Measurements from ENCODE around the gene B4GALNT1. TPM values are rescaled to one million over a fixed set of nuclear protein-coding genes. Genes with fewer than 3 reads are reported as not detected.
"Not testable (repeated sequence)": the region's sequence is repeated elsewhere in the genome, so short reads cannot be mapped to it uniquely, and the experiment has no call there.

The B4GALNT1 gene
- polyA plus RNA-seq (2013, experiment 1 of 2): 1.8 TPM
- polyA plus RNA-seq (2013, experiment 2 of 2): 1.5 TPM

GRCh38 chr12:57632958-57633840 is at the start of gene B4GALNT1:
B4GALNT1 (minus strand) TSS chr12:57633201; CDS start chr12:57632132, 1,069 bp downstream.
- Histone ChIP-seq H3K9me3 (ENCODE audit: insufficient read depth, low read depth, low read length) (no peaks in the 10 kb centered on the region), H3K36me3 (ENCODE audit: insufficient read depth, low read length) (no peaks in the 10 kb centered on the region), H3K4me1 (ENCODE audit: insufficient read depth, low read length) (peaks cover 9% of the 10 kb centered on the region), H3K27me3 (ENCODE audit: insufficient read depth, low read length) (peaks cover 73% of the 10 kb centered on the region), H3K9ac (ENCODE audit: low read depth, low read length) (0 out of 2 replicates have a peak within 1 kb of the TSS, but pooled peaks have one; percentile 55), H3K27ac (ENCODE audit: low read depth, low read length) (no peak within 1 kb of the TSS), H3K4me3 (ENCODE audit: low read length) (peak within 1 kb of the TSS; percentile 59)
- 5% methylated on average over 56 of the region's 58 CpGs for WGBS

GRCh38 chr12:57679697-57680096 is 46.7 kb upstream of the B4GALNT1 start:
- H3K36me3 ChIP-seq (ENCODE audit: insufficient read depth, low read length): no peaks in the 10 kb centered on the region
- H3K27ac ChIP-seq (ENCODE audit: low read depth, low read length): no peak overlapping the region
- no peak overlapping the region for H3K4me3 ChIP-seq (ENCODE audit: low read length)
- H3K9me3 ChIP-seq (ENCODE audit: insufficient read depth, low read depth, low read length): no peaks in the 10 kb centered on the region
- H3K9ac ChIP-seq (ENCODE audit: low read depth, low read length): no peak overlapping the region
- peaks cover 7% of the 10 kb centered on the region; the same call in 1 of the 2 replicates for H3K27me3 ChIP-seq (ENCODE audit: insufficient read depth, low read length)
- H3K4me1 ChIP-seq (ENCODE audit: insufficient read depth, low read length): no peaks in the 10 kb centered on the region

- H3K9me3 ChIP-seq (ENCODE audit: insufficient read depth, low read depth, low read length); H3K36me3 ChIP-seq (ENCODE audit: insufficient read depth, low read length); H3K4me3 ChIP-seq (ENCODE audit: low read length); H3K9ac ChIP-seq (ENCODE audit: low read depth, low read length); H3K27ac ChIP-seq (ENCODE audit: low read depth, low read length); H3K4me1 ChIP-seq (ENCODE audit: insufficient read depth, low read length); H3K27me3 ChIP-seq (ENCODE audit: insufficient read depth, low read length): not testable (repeated sequence)
- 86% methylated on average over 6 of the region's 9 CpGs for WGBS
These were observed 44.9 kb upstream of the B4GALNT1 start for GRCh38 chr12:57677947-57678346.

DNA sequence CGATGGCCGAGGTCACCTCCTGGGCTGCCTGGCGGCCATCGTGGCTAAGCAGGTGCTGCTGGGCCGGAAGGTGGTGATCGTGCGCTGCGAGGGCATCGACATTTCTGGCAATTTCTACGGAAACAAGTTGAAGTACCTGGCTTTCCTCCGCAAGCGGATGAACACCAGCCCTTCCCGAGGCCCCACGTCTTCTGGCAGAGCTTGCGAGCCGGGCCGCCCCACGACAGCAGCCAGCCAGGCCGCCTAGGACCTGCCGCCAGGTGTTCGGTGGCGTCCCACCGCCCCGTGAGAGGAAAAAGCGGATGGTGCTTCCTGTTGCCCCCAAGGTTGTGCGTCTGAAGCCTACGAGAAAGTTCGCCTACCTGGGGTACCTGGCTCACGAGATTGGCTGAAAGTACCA is 41.7 kb upstream of the B4GALNT1 start:
- 95% methylated on average over 29 of the region's 29 CpGs for WGBS

DNA sequence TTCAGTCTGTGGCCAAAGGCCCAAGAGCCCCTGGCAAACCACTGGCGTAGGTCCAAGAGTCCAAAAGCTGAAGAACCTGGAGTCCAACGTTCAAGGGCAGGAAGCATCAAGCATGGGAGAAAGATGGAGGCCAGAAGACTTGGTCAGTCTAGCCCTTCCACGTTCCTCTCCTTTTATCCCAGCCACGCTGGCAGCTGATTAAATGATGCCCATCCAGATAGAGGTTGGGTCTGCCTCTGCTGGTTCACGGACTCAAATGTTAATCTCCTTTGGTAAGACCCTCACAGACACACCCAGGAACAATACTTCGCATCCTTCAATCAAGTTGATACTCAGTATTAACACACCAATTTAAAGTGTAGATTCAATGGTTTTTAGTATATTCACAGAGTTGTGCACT is 39.8 kb upstream of the B4GALNT1 start:
- no peaks in the 10 kb centered on the region for H3K36me3 ChIP-seq (ENCODE audit: insufficient read depth, low read length)
- H3K4me3 ChIP-seq (ENCODE audit: low read length): no peak overlapping the region
- H3K27me3 ChIP-seq (ENCODE audit: insufficient read depth, low read length): peaks cover 4% of the 10 kb centered on the region; the same call in 1 of the 2 replicates
- H3K9me3 ChIP-seq (ENCODE audit: insufficient read depth, low read depth, low read length): peaks cover 3% of the 10 kb centered on the region; the same call in 1 of the 2 replicates
- H3K9ac ChIP-seq (ENCODE audit: low read depth, low read length): no peak overlapping the region
- no peak overlapping the region for H3K27ac ChIP-seq (ENCODE audit: low read depth, low read length)
- WGBS: 82% methylated on average over 6 of the region's 6 CpGs
- no peaks in the 10 kb centered on the region for H3K4me1 ChIP-seq (ENCODE audit: insufficient read depth, low read length)

More for the DNA sequence above, 41.7 kb upstream of the B4GALNT1 start:
- no peak overlapping the region for H3K9ac ChIP-seq (ENCODE audit: low read depth, low read length)
- H3K27me3 ChIP-seq (ENCODE audit: insufficient read depth, low read length): peaks cover 4% of the 10 kb centered on the region; the same call in 1 of the 2 replicates
- peaks cover 3% of the 10 kb centered on the region; the same call in 1 of the 2 replicates for H3K9me3 ChIP-seq (ENCODE audit: insufficient read depth, low read depth, low read length)
- no peaks in the 10 kb centered on the region for H3K36me3 ChIP-seq (ENCODE audit: insufficient read depth, low read length)
- H3K27ac ChIP-seq (ENCODE audit: low read depth, low read length): no peak overlapping the region
- H3K4me3 ChIP-seq (ENCODE audit: low read length): no peak overlapping the region
- H3K4me1 ChIP-seq (ENCODE audit: insufficient read depth, low read length): no peaks in the 10 kb centered on the region

GRCh38 chr12:57671811-57672210 is 38.8 kb upstream of the B4GALNT1 start:
- not testable (repeated sequence) for H3K27ac ChIP-seq (ENCODE audit: low read depth, low read length); H3K4me1 ChIP-seq (ENCODE audit: insufficient read depth, low read length); H3K9ac ChIP-seq (ENCODE audit: low read depth, low read length); H3K9me3 ChIP-seq (ENCODE audit: insufficient read depth, low read depth, low read length); H3K27me3 ChIP-seq (ENCODE audit: insufficient read depth, low read length); H3K36me3 ChIP-seq (ENCODE audit: insufficient read depth, low read length); H3K4me3 ChIP-seq (ENCODE audit: low read length)
- 94% methylated on average over 3 of the region's 3 CpGs for WGBS

DNA sequence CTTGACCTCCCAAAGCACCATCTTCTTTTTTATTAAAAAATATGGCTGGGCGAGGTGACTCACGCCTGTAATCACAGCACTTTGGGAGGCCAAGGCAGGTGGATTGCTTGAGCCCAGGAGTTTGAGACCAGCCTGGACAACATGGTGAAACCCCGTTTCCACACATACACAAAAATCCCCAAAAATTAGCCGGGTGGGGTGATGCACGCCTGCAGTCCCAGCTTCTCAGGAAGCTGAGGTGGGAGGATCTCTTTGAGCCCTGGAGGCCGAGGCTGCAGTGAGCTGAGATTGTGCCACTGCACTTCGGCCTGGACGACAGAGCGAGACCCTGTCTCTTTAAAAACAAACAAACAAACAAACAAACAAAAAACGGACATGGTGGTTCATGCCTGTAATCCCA is 36.7 kb upstream of the B4GALNT1 start:
- not testable (repeated sequence) for H3K9me3 ChIP-seq (ENCODE audit: insufficient read depth, low read depth, low read length); H3K27ac ChIP-seq (ENCODE audit: low read depth, low read length); H3K4me3 ChIP-seq (ENCODE audit: low read length); H3K9ac ChIP-seq (ENCODE audit: low read depth, low read length); H3K36me3 ChIP-seq (ENCODE audit: insufficient read depth, low read length); H3K27me3 ChIP-seq (ENCODE audit: insufficient read depth, low read length); H3K4me1 ChIP-seq (ENCODE audit: insufficient read depth, low read length)
- WGBS: 80% methylated on average over 10 of the region's 10 CpGs

- Histone ChIP-seq H3K36me3 (ENCODE audit: insufficient read depth, low read length) (no peaks in the 10 kb centered on the region), H3K4me1 (ENCODE audit: insufficient read depth, low read length) (no peaks in the 10 kb centered on the region), H3K27me3 (ENCODE audit: insufficient read depth, low read length) (no peaks in the 10 kb centered on the region), H3K27ac (ENCODE audit: low read depth, low read length) (no peak overlapping the region), H3K4me3 (ENCODE audit: low read length) (no peak overlapping the region), H3K9ac (ENCODE audit: low read depth, low read length) (no peak overlapping the region), H3K9me3 (ENCODE audit: insufficient read depth, low read depth, low read length) (peaks cover 26% of the 10 kb centered on the region)
- WGBS: 79% methylated on average over 5 of the region's 5 CpGs
These were observed 33.9 kb upstream of the B4GALNT1 start for GRCh38 chr12:57666897-57667296.

- 91% methylated on average over 34 of the region's 34 CpGs for WGBS
- not testable (repeated sequence) for H3K36me3 ChIP-seq (ENCODE audit: insufficient read depth, low read length); H3K9ac ChIP-seq (ENCODE audit: low read depth, low read length); H3K4me3 ChIP-seq (ENCODE audit: low read length); H3K27ac ChIP-seq (ENCODE audit: low read depth, low read length); H3K27me3 ChIP-seq (ENCODE audit: insufficient read depth, low read length); H3K4me1 ChIP-seq (ENCODE audit: insufficient read depth, low read length)
- peaks cover 38% of the 10 kb centered on the region for H3K9me3 ChIP-seq (ENCODE audit: insufficient read depth, low read depth, low read length)
These were observed 32.2 kb upstream of the B4GALNT1 start for GRCh38 chr12:57665066-57665820.

DNA sequence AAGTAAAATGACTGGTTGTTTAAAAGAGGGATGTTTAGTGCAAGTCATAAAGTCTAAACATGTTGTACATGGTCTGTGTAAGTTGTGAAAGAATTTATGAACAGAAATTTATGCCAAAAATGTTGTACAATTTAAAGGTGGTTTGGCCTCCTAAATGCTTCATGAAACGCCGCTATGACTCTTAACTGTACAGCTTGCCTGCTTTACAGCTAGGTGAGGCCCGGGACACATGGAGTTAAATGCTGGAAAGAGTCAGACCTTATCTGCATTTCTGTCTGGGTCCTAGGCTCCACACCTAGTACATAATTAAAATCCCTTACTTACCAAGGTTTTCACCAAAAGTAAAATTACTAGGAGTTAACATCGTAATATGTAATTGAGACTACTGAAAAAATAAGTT is 28.4 kb upstream of the B4GALNT1 start:
- Histone ChIP-seq H3K27ac (ENCODE audit: low read depth, low read length) (no peak overlapping the region), H3K9ac (ENCODE audit: low read depth, low read length) (no peak overlapping the region), H3K27me3 (ENCODE audit: insufficient read depth, low read length) (no peaks in the 10 kb centered on the region), H3K4me1 (ENCODE audit: insufficient read depth, low read length) (no peaks in the 10 kb centered on the region), H3K9me3 (ENCODE audit: insufficient read depth, low read depth, low read length) (peaks cover 45% of the 10 kb centered on the region), H3K36me3 (ENCODE audit: insufficient read depth, low read length) (no peaks in the 10 kb centered on the region), H3K4me3 (ENCODE audit: low read length) (no peak overlapping the region)
- WGBS: 87% methylated on average over 4 of the region's 4 CpGs

GRCh38 chr12:57658890-57659289 is 25.9 kb upstream of the B4GALNT1 start:
- Histone ChIP-seq H3K4me3 (ENCODE audit: low read length) (no peak overlapping the region), H3K9me3 (ENCODE audit: insufficient read depth, low read depth, low read length) (peaks cover 54% of the 10 kb centered on the region), H3K36me3 (ENCODE audit: insufficient read depth, low read length) (no peaks in the 10 kb centered on the region), H3K9ac (ENCODE audit: low read depth, low read length) (no peak overlapping the region), H3K4me1 (ENCODE audit: insufficient read depth, low read length) (no peaks in the 10 kb centered on the region), H3K27me3 (ENCODE audit: insufficient read depth, low read length) (no peaks in the 10 kb centered on the region), H3K27ac (ENCODE audit: low read depth, low read length) (no peak overlapping the region)
- 56% methylated on average over 3 of the region's 3 CpGs for WGBS

Measured in HUES64 (cell line).